Adrenal gland (tissue), 12 donors: ENCODE data around the gene MAD2L1BP. TPM values are rescaled to one million over a fixed set of nuclear protein-coding genes. Genes with fewer than 3 reads are reported as not detected.
"Not testable (repeated sequence)": the region's sequence is repeated elsewhere in the genome, so short reads cannot be mapped to it uniquely, and the experiment has no call there.

ENCODE experiments used
- DNase-seq, 7 donors: peaks; one replicate each; pipeline ENCODE4 v3.0.0-alpha.2; 2019 to 2020
- H3K27ac ChIP-seq, 5 donors: fragments of 200-600 bp; sonication (generic) in 4 of 5; 1 replicate in 3 of 5; 2 replicates in 2 of 5; pipeline versions ENCODE4 v1.5.1 to v1.8.0; 2016 to 2020; ENCODE audit warnings: mild to moderate bottlenecking in 1 of 5
- H3K27me3 ChIP-seq: fragments of 200-600 bp; 2 replicates; pipeline ENCODE4 v1.8.0; 2021
- H3K36me3 ChIP-seq, 2 donors: fragments of 200-600 bp; replicated peaks in 1 of 2; 1 replicate in 1 of 2; 2 replicates in 1 of 2; pipeline versions ENCODE4 v1.5.1 to v1.8.0; 2018 to 2022
- H3K4me1 ChIP-seq, 2 donors: fragments of 200-600 bp; replicated peaks in 1 of 2; 1 replicate in 1 of 2; 2 replicates in 1 of 2; pipeline versions ENCODE4 v1.5.1 to v1.8.0; 2018 to 2021
- H3K4me3 ChIP-seq, 4 donors: fragments of 200-600 bp; sonication (generic) in 3 of 4; one replicate each; pipeline ENCODE4 v1.5.1; 2016 to 2018
- H3K9me3 ChIP-seq, 3 donors: fragments of 200-600 bp; sonication (generic) in 1 of 3; replicated peaks in 1 of 3; 1 replicate in 2 of 3; 2 replicates in 1 of 3; pipeline versions ENCODE4 v1.5.1 to v1.8.0; 2016 to 2021
- CTCF ChIP-seq, 6 experiments: fragments of 450-650 bp in 4 of 6; fragments of 200-600 bp in 2 of 6; sonication (generic) in 1 of 6; IDR thresholded peaks; 1 replicate in 5 of 6; 2 replicates in 1 of 6; pipeline versions ENCODE4 v1.5.1 to v1.8.0; 2016 to 2021; ENCODE audit warnings: antibody characterized with exemption in 6 of 6, mild to moderate bottlenecking in 2 of 6, moderate library complexity in 1 of 6
- POLR2A ChIP-seq, 2 donors: fragments of 450-650 bp; IDR thresholded peaks; one replicate each; pipeline ENCODE4 v1.6.1; 2017; ENCODE audit warnings: antibody characterized with exemption in 2 of 2, mild to moderate bottlenecking in 2 of 2, moderate library complexity in 1 of 2
- whole genome bisulfite sequencing, 4 donors: extraction: QIAGEN DNeasy Blood & Tissue Kit in 2 of 4; methylation state at CpG; one replicate each; pipeline versions ENCODE4 v1.1.5 to v1.1.7; 2013 to 2017; 5-methylcytosine and 5-hydroxymethylcytosine counted together
- intact Hi-C, 2 donors: fragments of 100-400 bp; cut with DNase I; formaldehyde crosslinking; loops; one replicate each; pipeline versions ENCODE4 v1.14.1 to v1.15.0; 2022 to 2023
- polyA plus RNA-seq, 3 donors: library from polyadenylated mRNA; stranded (reverse); fragments of 200-250 nt in 2 of 3; fragments of 350-450 nt in 1 of 3; fragmentation: Illumina TruSeq in 1 of 3; extraction: RNeasy Lipid Tissue Mini Kit (QIAGEN cat#74804) in 1 of 3; gene quantifications; one replicate each; pipeline ENCODE4 v1.2.3, GENCODE V29; 2013 to 2014
- total RNA-seq, 9 donors: library from RNA; depleted of rRNA in 4 of 9; stranded (reverse); fragments of >200 nt in 4 of 9; fragments of 120-200 nt in 1 of 9; fragmentation: NEBNext Ultra II Directional in 1 of 9; extraction: Animal tissue kit (Norgen Biotek cat#: 25700) in 1 of 9; gene quantifications; one replicate each; pipeline versions ENCODE4 v1.1.0 to v1.2.4, GENCODE V29; 2013 to 2023
- donor health status: healthy with polysubstance abuse.
- donor health status: Bipolar disorder and iron deficiency.
- donor health status: DM: yes; HTN: yes; CAD: no.
- donor health status: DM: no; HTN: no; CAD: no.
- donor health status: DM: no; HTN: no; CAD: no.
- donor health status: DM: yes; HTN: yes; CAD: no.

Gene MAD2L1BP
- total and polyA plus RNA-seq, 12 donors = 15.2 to 112 (median 27.2) TPM

GRCh38 chr6:43647613-43648012, 12.0 kb downstream of the MAD2L1BP start:
- no peak for DNase-seq
- no peaks in the 10 kb centered on the region for H3K36me3 ChIP-seq
- H3K27ac ChIP-seq = no peak overlapping the region
- WGBS, 4 donors = 87 to 99% (median 93%) methylated on average over 3 of the region's 3 CpGs
- no peak overlapping the region for H3K4me3 ChIP-seq
- no peak for TF ChIP-seq POLR2A (IDR thresholded peaks at IDR 0.05)
- TF ChIP-seq CTCF (IDR thresholded peaks at IDR 0.05) = no peak
- intact Hi-C loops = no loop called here
- H3K27me3 ChIP-seq = no peaks in the 10 kb centered on the region
- H3K4me1 ChIP-seq = peaks cover 4 to 5% of the 10 kb centered on the region in 2 donors
- H3K9me3 ChIP-seq = no peaks in the 10 kb centered on the region

- Histone ChIP-seq H3K4me1 (peaks cover 4 to 5% of the 10 kb centered on the region in 2 donors), H3K9me3 (no peaks in the 10 kb centered on the region), H3K36me3 (no peaks in the 10 kb centered on the region), H3K4me3 (no peak overlapping the region), H3K27me3 (no peaks in the 10 kb centered on the region), H3K27ac (no peak overlapping the region)
- DNase-seq = no peak
- intact Hi-C loops = no loop called here
- TF ChIP-seq CTCF (IDR thresholded peaks at IDR 0.05) = no peak
- WGBS, 4 donors = 78 to 93% (median 88%) methylated on average over 2 of the region's 2 CpGs
Measured at GRCh38 chr6:43648248-43648647, 12.6 kb downstream of the MAD2L1BP start.

- 80 to 97% (median 88%) methylated on average over 2 of the region's 2 CpGs for WGBS, 4 donors
- intact Hi-C loops, DNase-seq, H3K4me1 ChIP-seq, H3K27me3 ChIP-seq, H3K4me3 ChIP-seq, H3K36me3 ChIP-seq, H3K9me3 ChIP-seq, H3K27ac ChIP-seq: not testable (repeated sequence)
Measured at GRCh38 chr6:43652822-43653221, 17.2 kb downstream of the MAD2L1BP start.

GRCh38 chr6:43657221-43657802, 21.7 kb downstream of the MAD2L1BP start:
- 87 to 95% (median 91%) methylated on average over 3 of the region's 3 CpGs for WGBS, 4 donors
- intact Hi-C loops = no loop called here
- Histone ChIP-seq H3K4me1 (no peaks in the 10 kb centered on the region), H3K27me3 (no peaks in the 10 kb centered on the region), H3K4me3 (no peak overlapping the region), H3K36me3 (no peaks in the 10 kb centered on the region), H3K9me3 (no peaks in the 10 kb centered on the region), H3K27ac (no peak overlapping the region)
- TF ChIP-seq CTCF (IDR thresholded peaks at IDR 0.05) = no peak
- TF ChIP-seq POLR2A (IDR thresholded peaks at IDR 0.05) = no peak
- no peak for DNase-seq

GRCh38 chr6:43658161-43658560, 22.5 kb downstream of the MAD2L1BP start:
- no peaks in the 10 kb centered on the region for H3K27me3 ChIP-seq
- H3K9me3 ChIP-seq = no peaks in the 10 kb centered on the region
- no peak overlapping the region for H3K4me3 ChIP-seq
- no peaks in the 10 kb centered on the region for H3K36me3 ChIP-seq
- 90 to 96% (median 91%) methylated on average over 9 of the region's 9 CpGs for WGBS, 4 donors
- intact Hi-C loops = no loop called here
- no peak for DNase-seq
- no peaks in the 10 kb centered on the region for H3K4me1 ChIP-seq
- TF ChIP-seq CTCF (IDR thresholded peaks at IDR 0.05) = no peak
- no peak for TF ChIP-seq POLR2A (IDR thresholded peaks at IDR 0.05)
- H3K27ac ChIP-seq = no peak overlapping the region

- 80 to 91% (median 88%) methylated on average over 5 of the region's 5 CpGs for WGBS, 4 donors
Measured at GRCh38 chr6:43662948-43663347, 27.3 kb downstream of the MAD2L1BP start.

More at GRCh38 chr6:43662948-43663347, 27.3 kb downstream of the MAD2L1BP start:
- H3K27me3 ChIP-seq, H3K27ac ChIP-seq, intact Hi-C loops, H3K4me3 ChIP-seq, H3K4me1 ChIP-seq, H3K9me3 ChIP-seq, H3K36me3 ChIP-seq, DNase-seq: not testable (repeated sequence)
